Panc1 (cell line): Measurements from ENCODE around the gene UNC13A.

Experiments used
- CTCF ChIP-seq: fragments of 450-650 bp; IDR thresholded peaks from 2 replicates; pipeline ENCODE4 v1.5.1; 2017; ENCODE audit warnings: mild to moderate bottlenecking
- POLR2AphosphoS5 ChIP-seq: IDR thresholded peaks from 2 replicates; pipeline ENCODE4 v1.6.1; 2012; ENCODE audit warnings: mild to moderate bottlenecking, low read depth, low read length, moderate library complexity

GRCh38 chr19:17626456-17627015, 61.6 kb downstream of the UNC13A start:
- TF ChIP-seq CTCF (no peak), POLR2AphosphoS5 (no peak)
